Osteocyte (in vitro differentiated cells): ENCODE data around the gene MED23. TPM values are rescaled to one million over a fixed set of nuclear protein-coding genes. Genes with fewer than 3 reads are reported as not detected.
A peak's percentile ranks its signal among the peaks of the same experiment; 100 is the strongest.

Source experiments
- DNase-seq: peaks from one replicate; pipeline ENCODE4 v3.0.0; 2021; ENCODE audit warnings: mixed read lengths; ENCODE audit not compliant: unreplicated experiment; ENCODE audit errors: extremely low spot score
- H3K27ac Mint-ChIP-seq: one replicate; pipeline ENCODE4 v1.8.0; 2021; ENCODE audit warnings: mild to moderate bottlenecking, mixed read lengths; ENCODE audit not compliant: unreplicated experiment
- H3K27me3 Mint-ChIP-seq: one replicate; pipeline ENCODE4 v1.8.0; 2021; ENCODE audit warnings: mixed read lengths; ENCODE audit not compliant: unreplicated experiment
- H3K36me3 Mint-ChIP-seq: one replicate; pipeline ENCODE4 v1.8.0; 2021; ENCODE audit warnings: mixed read lengths; ENCODE audit not compliant: unreplicated experiment
- H3K4me1 Mint-ChIP-seq: one replicate; pipeline ENCODE4 v1.8.0; 2021; ENCODE audit warnings: mixed read lengths; ENCODE audit not compliant: unreplicated experiment
- H3K4me3 Mint-ChIP-seq: one replicate; pipeline ENCODE4 v1.8.0; 2021; ENCODE audit warnings: mild to moderate bottlenecking, moderate library complexity, mixed read lengths; ENCODE audit not compliant: unreplicated experiment
- H3K9me3 Mint-ChIP-seq: one replicate; pipeline ENCODE4 v1.8.0; 2021; ENCODE audit warnings: mixed read lengths; ENCODE audit not compliant: unreplicated experiment
- CTCF ChIP-seq: fragments of 200-600 bp; sonication (generic); IDR thresholded peaks from 2 replicates; pipeline ENCODE4 v1.5.0; 2021; ENCODE audit warnings: antibody characterized with exemption, mild to moderate bottlenecking, moderate library complexity
- total RNA-seq: library from RNA; stranded (reverse); gene quantifications from 2 replicates; pipeline ENCODE4 v1.2.1, GENCODE V29; 2021

Gene MED23
- total RNA-seq, 1 donor from 2014 or later: 33.3 TPM

GRCh38 chr6:131641554-131641953 lies 13.5 kb upstream of the MED23 start:
- TF ChIP-seq CTCF: no peak
- Mint-ChIP-seq H3K36me3 (no peaks in the 10 kb centered on the region), H3K4me3 (no peak overlapping the region), H3K4me1 (peaks cover 8% of the 10 kb centered on the region), H3K27ac (no peak overlapping the region), H3K27me3 (peaks cover 11% of the 10 kb centered on the region), H3K9me3 (no peaks in the 10 kb centered on the region)
- no peak for DNase-seq

GRCh38 chr6:131640576-131640975 lies 12.5 kb upstream of the MED23 start:
- DNase-seq: no peak
- H3K9me3 Mint-ChIP-seq: no peaks in the 10 kb centered on the region
- H3K27ac Mint-ChIP-seq: no peak overlapping the region
- peaks cover 15% of the 10 kb centered on the region for H3K4me1 Mint-ChIP-seq
- TF ChIP-seq CTCF: no peak
- H3K27me3 Mint-ChIP-seq: peaks cover 13% of the 10 kb centered on the region
- H3K36me3 Mint-ChIP-seq: no peaks in the 10 kb centered on the region
- H3K4me3 Mint-ChIP-seq: no peak overlapping the region

GRCh38 chr6:131640100-131640499 lies 12.1 kb upstream of the MED23 start:
- Mint-ChIP-seq H3K4me3 (no peak overlapping the region), H3K4me1 (peaks cover 15% of the 10 kb centered on the region), H3K27me3 (peaks cover 13% of the 10 kb centered on the region), H3K9me3 (no peaks in the 10 kb centered on the region), H3K27ac (no peak overlapping the region), H3K36me3 (no peaks in the 10 kb centered on the region)
- no peak for TF ChIP-seq CTCF
- no peak for DNase-seq

GRCh38 chr6:131638013-131638412 lies 10.0 kb upstream of the MED23 start:
- Mint-ChIP-seq H3K36me3 (no peaks in the 10 kb centered on the region), H3K4me3 (no peak overlapping the region), H3K9me3 (no peaks in the 10 kb centered on the region), H3K27me3 (peaks cover 18% of the 10 kb centered on the region), H3K27ac (no peak overlapping the region), H3K4me1 (peaks cover 15% of the 10 kb centered on the region)
- DNase-seq: no peak
- no peak for TF ChIP-seq CTCF

- TF ChIP-seq CTCF: no peak
- peaks cover 20% of the 10 kb centered on the region for H3K27me3 Mint-ChIP-seq
- H3K9me3 Mint-ChIP-seq: no peaks in the 10 kb centered on the region
- no peaks in the 10 kb centered on the region for H3K36me3 Mint-ChIP-seq
- no peak for DNase-seq
- H3K4me1 Mint-ChIP-seq: peaks cover 15% of the 10 kb centered on the region
- H3K27ac Mint-ChIP-seq: peak within 1 kb of the TSS; percentile 48
- peak within 1 kb of the TSS; percentile 62 for H3K4me3 Mint-ChIP-seq
Observed at GRCh38 chr6:131636880-131637792, 9.1 kb upstream of the MED23 start, which contains the start of gene ENPP3. Gene ENPP3 (plus strand): TSS chr6:131637302. CDS start chr6:131637385, 83 bp downstream.
